Activated T-helper 17 cell treated with anti-CD3 and anti-CD28 coated beads, Interleukin-2, amount 50 U/mL, for 72 hours (primary cell): Measurements from ENCODE around the gene RREB1. TPM values are rescaled to one million over a fixed set of nuclear protein-coding genes. Genes with fewer than 3 reads are reported as not detected.

ENCODE experiments used
- ATAC-seq: fragments of 150-1000 bp; cut with Tn5 transposase; replicated peaks from 2 replicates; pipeline ENCODE4 v1.10.0; 2021; ENCODE audit warnings: mild to moderate bottlenecking, moderate library complexity
- H3K27ac Mint-ChIP-seq: one replicate; pipeline ENCODE4 v1.8.0; 2022; ENCODE audit warnings: mixed read lengths
- H3K27me3 Mint-ChIP-seq: one replicate; pipeline ENCODE4 v1.8.0; 2022; ENCODE audit warnings: mixed read lengths
- H3K36me3 Mint-ChIP-seq: one replicate; pipeline ENCODE4 v1.8.0; 2022; ENCODE audit warnings: low read depth, mild to moderate bottlenecking, mixed read lengths
- H3K4me1 Mint-ChIP-seq: one replicate; pipeline ENCODE4 v1.8.0; 2022; ENCODE audit warnings: mixed read lengths
- H3K4me3 Mint-ChIP-seq: one replicate; pipeline ENCODE4 v1.8.0; 2022; ENCODE audit warnings: mild to moderate bottlenecking, mixed read lengths
- H3K9me3 Mint-ChIP-seq: one replicate; pipeline ENCODE4 v1.8.0; 2022; ENCODE audit warnings: mixed read lengths
- total RNA-seq, 2 donors: library from RNA; stranded (reverse); gene quantifications; one replicate each; pipeline ENCODE4 v1.2.3, GENCODE V29; 2022

RREB1 gene
- total RNA-seq, 2 donors from 2014 or later = 14.8 to 21.9 TPM

GRCh38 chr6:7126754-7127153, 19.0 kb downstream of the RREB1 start:
- no peaks in the 10 kb centered on the region for H3K9me3 Mint-ChIP-seq
- ATAC-seq = no peak
- no peak overlapping the region for H3K27ac Mint-ChIP-seq
- peaks cover 56% of the 10 kb centered on the region for H3K4me1 Mint-ChIP-seq
- H3K36me3 Mint-ChIP-seq = peaks cover 25% of the 10 kb centered on the region
- no peaks in the 10 kb centered on the region for H3K27me3 Mint-ChIP-seq
- H3K4me3 Mint-ChIP-seq = no peak overlapping the region

- H3K4me3 Mint-ChIP-seq = peak overlapping the region; percentile 6
- peaks cover 18% of the 10 kb centered on the region for H3K36me3 Mint-ChIP-seq
- H3K9me3 Mint-ChIP-seq = no peaks in the 10 kb centered on the region
- peak overlapping the region; percentile 16 for H3K27ac Mint-ChIP-seq
- ATAC-seq = no peak
- no peaks in the 10 kb centered on the region for H3K27me3 Mint-ChIP-seq
- H3K4me1 Mint-ChIP-seq = peaks cover 56% of the 10 kb centered on the region
These were observed 19.9 kb downstream of the RREB1 start for GRCh38 chr6:7127680-7128079.

- Mint-ChIP-seq H3K9me3 (no peaks in the 10 kb centered on the region), H3K36me3 (peaks cover 8% of the 10 kb centered on the region), H3K27ac (peak overlapping the region; percentile 72)
These were observed 21.6 kb downstream of the RREB1 start for GRCh38 chr6:7129360-7129759.

GRCh38 chr6:7129784-7130569, 22.2 kb downstream of the RREB1 start:
- peak overlapping the region; percentile 54 for H3K4me3 Mint-ChIP-seq
- peaks cover 8% of the 10 kb centered on the region for H3K36me3 Mint-ChIP-seq
- peak; percentile 98 for ATAC-seq
- H3K9me3 Mint-ChIP-seq = no peaks in the 10 kb centered on the region
- no peaks in the 10 kb centered on the region for H3K27me3 Mint-ChIP-seq
- peak overlapping the region; percentile 72 for H3K27ac Mint-ChIP-seq
- peaks cover 48% of the 10 kb centered on the region for H3K4me1 Mint-ChIP-seq

More at GRCh38 chr6:7129360-7129759, 21.6 kb downstream of the RREB1 start:
- Mint-ChIP-seq H3K4me1 (peaks cover 50% of the 10 kb centered on the region), H3K4me3 (no peak overlapping the region), H3K27me3 (no peaks in the 10 kb centered on the region)
- ATAC-seq = no peak

- Mint-ChIP-seq H3K36me3 (peaks cover 8% of the 10 kb centered on the region), H3K4me1 (peaks cover 48% of the 10 kb centered on the region), H3K9me3 (no peaks in the 10 kb centered on the region), H3K27me3 (no peaks in the 10 kb centered on the region), H3K4me3 (no peak overlapping the region), H3K27ac (no peak overlapping the region)
- ATAC-seq = no peak
These were observed 23.6 kb downstream of the RREB1 start for GRCh38 chr6:7131390-7131789.

GRCh38 chr6:7132398-7133035, 24.8 kb downstream of the RREB1 start:
- ATAC-seq = no peak
- H3K27me3 Mint-ChIP-seq = no peaks in the 10 kb centered on the region
- no peak overlapping the region for H3K27ac Mint-ChIP-seq
- no peak overlapping the region for H3K4me3 Mint-ChIP-seq
- H3K9me3 Mint-ChIP-seq = no peaks in the 10 kb centered on the region
- H3K4me1 Mint-ChIP-seq = peaks cover 47% of the 10 kb centered on the region
- H3K36me3 Mint-ChIP-seq = peaks cover 8% of the 10 kb centered on the region

- Mint-ChIP-seq H3K27ac (peak overlapping the region; percentile 39), H3K9me3 (no peaks in the 10 kb centered on the region), H3K4me3 (peak overlapping the region; percentile 27), H3K4me1 (peaks cover 44% of the 10 kb centered on the region), H3K27me3 (no peaks in the 10 kb centered on the region), H3K36me3 (peaks cover 4% of the 10 kb centered on the region)
- no peak for ATAC-seq
These were observed 27.4 kb downstream of the RREB1 start for GRCh38 chr6:7134999-7135745.

GRCh38 chr6:7135755-7136154, 28.0 kb downstream of the RREB1 start:
- peak; percentile 47 for ATAC-seq
- no peaks in the 10 kb centered on the region for H3K9me3 Mint-ChIP-seq
- H3K36me3 Mint-ChIP-seq = peaks cover 4% of the 10 kb centered on the region
- H3K4me1 Mint-ChIP-seq = peaks cover 41% of the 10 kb centered on the region
- peak overlapping the region; percentile 27 for H3K4me3 Mint-ChIP-seq
- no peaks in the 10 kb centered on the region for H3K27me3 Mint-ChIP-seq
- peak overlapping the region; percentile 39 for H3K27ac Mint-ChIP-seq

GRCh38 chr6:7136859-7137334, 29.1 kb downstream of the RREB1 start:
- Mint-ChIP-seq H3K9me3 (no peaks in the 10 kb centered on the region), H3K36me3 (no peaks in the 10 kb centered on the region), H3K27ac (peak overlapping the region; percentile 89), H3K4me3 (peak overlapping the region; percentile 92), H3K27me3 (no peaks in the 10 kb centered on the region), H3K4me1 (peaks cover 41% of the 10 kb centered on the region)
- no peak for ATAC-seq

- Mint-ChIP-seq H3K27ac (peak overlapping the region; percentile 89), H3K4me3 (peak overlapping the region; percentile 92), H3K4me1 (peaks cover 41% of the 10 kb centered on the region), H3K27me3 (no peaks in the 10 kb centered on the region), H3K36me3 (no peaks in the 10 kb centered on the region), H3K9me3 (no peaks in the 10 kb centered on the region)
- peak; percentile 76 for ATAC-seq
These were observed 29.7 kb downstream of the RREB1 start for GRCh38 chr6:7137335-7138045.

GRCh38 chr6:7138046-7138531, 30.3 kb downstream of the RREB1 start:
- Mint-ChIP-seq H3K4me3 (peak overlapping the region; percentile 92), H3K27ac (peak overlapping the region; percentile 89), H3K4me1 (peaks cover 46% of the 10 kb centered on the region), H3K9me3 (no peaks in the 10 kb centered on the region), H3K27me3 (no peaks in the 10 kb centered on the region), H3K36me3 (no peaks in the 10 kb centered on the region)
- no peak for ATAC-seq

GRCh38 chr6:7138921-7139358, 31.2 kb downstream of the RREB1 start:
- H3K9me3 Mint-ChIP-seq = no peaks in the 10 kb centered on the region
- H3K36me3 Mint-ChIP-seq = no peaks in the 10 kb centered on the region
- H3K27ac Mint-ChIP-seq = peak overlapping the region; percentile 89
- peaks cover 47% of the 10 kb centered on the region for H3K4me1 Mint-ChIP-seq
- H3K27me3 Mint-ChIP-seq = no peaks in the 10 kb centered on the region
- ATAC-seq = peak; percentile 30
- peak overlapping the region; percentile 92 for H3K4me3 Mint-ChIP-seq

GRCh38 chr6:7139835-7140470, 32.2 kb downstream of the RREB1 start:
- Mint-ChIP-seq H3K4me3 (peak overlapping the region; percentile 92), H3K27me3 (no peaks in the 10 kb centered on the region), H3K4me1 (peaks cover 44% of the 10 kb centered on the region), H3K9me3 (no peaks in the 10 kb centered on the region), H3K36me3 (no peaks in the 10 kb centered on the region), H3K27ac (peak overlapping the region; percentile 59)
- no peak for ATAC-seq
